Measurements from ENCODE around the gene ABCG4.

DNA sequence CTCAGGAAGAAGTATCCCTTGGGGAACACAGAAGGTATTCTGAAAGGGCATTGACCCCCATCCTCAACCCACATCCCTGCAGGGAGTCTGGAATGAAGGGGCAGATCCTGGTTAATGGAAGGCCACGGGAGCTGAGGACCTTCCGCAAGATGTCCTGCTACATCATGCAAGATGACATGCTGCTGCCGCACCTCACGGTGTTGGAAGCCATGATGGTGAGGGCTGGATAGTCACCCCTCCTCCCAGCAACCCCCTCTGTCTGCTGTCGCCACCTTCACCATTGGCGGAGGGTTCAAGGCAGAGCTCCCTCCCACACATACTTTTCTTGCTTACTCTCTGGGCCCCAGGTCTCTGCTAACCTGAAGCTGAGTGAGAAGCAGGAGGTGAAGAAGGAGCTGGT is 5.3 kb downstream of the ABCG4 start:
- no peak for TF ChIP-seq ZNF23 (CRISPR knock-in tag; IDR thresholded peaks at IDR 0.05)
- TF ChIP-seq, protein P1, sequence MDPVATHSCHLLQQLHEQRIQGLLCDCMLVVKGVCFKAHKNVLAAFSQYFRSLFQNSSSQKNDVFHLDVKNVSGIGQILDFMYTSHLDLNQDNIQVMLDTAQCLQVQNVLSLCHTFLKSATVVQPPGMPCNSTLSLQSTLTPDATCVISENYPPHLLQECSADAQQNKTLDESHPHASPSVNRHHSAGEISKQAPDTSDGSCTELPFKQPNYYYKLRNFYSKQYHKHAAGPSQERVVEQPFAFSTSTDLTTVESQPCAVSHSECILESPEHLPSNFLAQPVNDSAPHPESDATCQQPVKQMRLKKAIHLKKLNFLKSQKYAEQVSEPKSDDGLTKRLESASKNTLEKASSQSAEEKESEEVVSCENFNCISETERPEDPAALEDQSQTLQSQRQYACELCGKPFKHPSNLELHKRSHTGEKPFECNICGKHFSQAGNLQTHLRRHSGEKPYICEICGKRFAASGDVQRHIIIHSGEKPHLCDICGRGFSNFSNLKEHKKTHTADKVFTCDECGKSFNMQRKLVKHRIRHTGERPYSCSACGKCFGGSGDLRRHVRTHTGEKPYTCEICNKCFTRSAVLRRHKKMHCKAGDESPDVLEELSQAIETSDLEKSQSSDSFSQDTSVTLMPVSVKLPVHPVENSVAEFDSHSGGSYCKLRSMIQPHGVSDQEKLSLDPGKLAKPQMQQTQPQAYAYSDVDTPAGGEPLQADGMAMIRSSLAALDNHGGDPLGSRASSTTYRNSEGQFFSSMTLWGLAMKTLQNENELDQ (CRISPR knock-in tag; IDR thresholded peaks at IDR 0.05; ENCODE audit: borderline replicate concordance): no peak
- TF ChIP-seq ZNF165 (CRISPR knock-in tag; IDR thresholded peaks at IDR 0.05; ENCODE audit: borderline replicate concordance): no peak
- TF ChIP-seq, protein P2, sequence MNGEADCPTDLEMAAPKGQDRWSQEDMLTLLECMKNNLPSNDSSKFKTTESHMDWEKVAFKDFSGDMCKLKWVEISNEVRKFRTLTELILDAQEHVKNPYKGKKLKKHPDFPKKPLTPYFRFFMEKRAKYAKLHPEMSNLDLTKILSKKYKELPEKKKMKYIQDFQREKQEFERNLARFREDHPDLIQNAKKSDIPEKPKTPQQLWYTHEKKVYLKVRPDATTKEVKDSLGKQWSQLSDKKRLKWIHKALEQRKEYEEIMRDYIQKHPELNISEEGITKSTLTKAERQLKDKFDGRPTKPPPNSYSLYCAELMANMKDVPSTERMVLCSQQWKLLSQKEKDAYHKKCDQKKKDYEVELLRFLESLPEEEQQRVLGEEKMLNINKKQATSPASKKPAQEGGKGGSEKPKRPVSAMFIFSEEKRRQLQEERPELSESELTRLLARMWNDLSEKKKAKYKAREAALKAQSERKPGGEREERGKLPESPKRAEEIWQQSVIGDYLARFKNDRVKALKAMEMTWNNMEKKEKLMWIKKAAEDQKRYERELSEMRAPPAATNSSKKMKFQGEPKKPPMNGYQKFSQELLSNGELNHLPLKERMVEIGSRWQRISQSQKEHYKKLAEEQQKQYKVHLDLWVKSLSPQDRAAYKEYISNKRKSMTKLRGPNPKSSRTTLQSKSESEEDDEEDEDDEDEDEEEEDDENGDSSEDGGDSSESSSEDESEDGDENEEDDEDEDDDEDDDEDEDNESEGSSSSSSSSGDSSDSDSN (IDR thresholded peaks at IDR 0.05; ENCODE audit: borderline replicate concordance in 1 of 2, low read depth in 2 of 2, low read length in 2 of 2): no peak
